Left ventricle myocardium inferior (tissue), 1 donor: Measurements from ENCODE around the gene RASA3. TPM values are rescaled to one million over a fixed set of nuclear protein-coding genes. Genes with fewer than 3 reads are reported as not detected.

Source experiments
- DNase-seq: peaks from one replicate; pipeline ENCODE4 v3.0.0-alpha.2; 2020
- H3K27ac ChIP-seq: fragments of 200-600 bp; replicated peaks from 2 replicates; pipeline ENCODE4 v1.8.0; 2021
- H3K27me3 ChIP-seq: fragments of 200-600 bp; 2 replicates; pipeline ENCODE4 v1.8.0; 2021; ENCODE audit warnings: low read depth
- H3K36me3 ChIP-seq: fragments of 200-600 bp; 2 replicates; pipeline ENCODE4 v1.8.0; 2021
- H3K4me1 ChIP-seq: fragments of 200-600 bp; 2 replicates; pipeline ENCODE4 v1.8.0; 2021
- H3K4me3 ChIP-seq: fragments of 200-600 bp; 2 replicates; pipeline ENCODE4 v1.8.0; 2021; ENCODE audit warnings: mild to moderate bottlenecking, moderate library complexity
- H3K9me3 ChIP-seq: fragments of 200-600 bp; replicated peaks from 2 replicates; pipeline ENCODE4 v1.8.0; 2021
- CTCF ChIP-seq: fragments of 200-600 bp; IDR thresholded peaks from 2 replicates; pipeline ENCODE4 v1.8.0; 2021; ENCODE audit warnings: antibody characterized with exemption, mild to moderate bottlenecking, borderline replicate concordance
- intact Hi-C: fragments of 100-400 bp; cut with micrococcal nuclease; formaldehyde crosslinking; loops from one replicate; pipeline ENCODE4 v1.11.0; 2022
- total RNA-seq: library from RNA; stranded (reverse); fragmentation: NEBNext Ultra II Directional; extraction: Animal tissue kit (Norgen Biotek cat#: 25700); gene quantifications from one replicate; pipeline ENCODE4 v1.2.1, GENCODE V29; 2021
- donor health status: DM: no; HTN: yes; CAD: no; lungs with severe emphysema.

RASA3 gene
- total RNA-seq, 1 donor from 2014 or later, result 9.5 TPM

- Histone ChIP-seq H3K27ac (no peak overlapping the region), H3K36me3 (no peaks in the 10 kb centered on the region), H3K4me3 (no peak overlapping the region), H3K27me3 (no peaks in the 10 kb centered on the region), H3K9me3 (no peaks in the 10 kb centered on the region), H3K4me1 (peaks cover 52% of the 10 kb centered on the region)
- intact Hi-C loops, result no loop called here
- no peak for DNase-seq
- no peak for TF ChIP-seq CTCF
Observed at GRCh38 chr13:114030666-114031610, 101.5 kb downstream of the RASA3 start.

- H3K4me1 ChIP-seq, result peaks cover 51% of the 10 kb centered on the region
- H3K9me3 ChIP-seq, result no peaks in the 10 kb centered on the region
- no peaks in the 10 kb centered on the region for H3K36me3 ChIP-seq
- H3K27me3 ChIP-seq, result no peaks in the 10 kb centered on the region
- TF ChIP-seq CTCF, result no peak
- intact Hi-C loops, result no loop called here
- DNase-seq, result no peak
- H3K4me3 ChIP-seq, result no peak overlapping the region
- H3K27ac ChIP-seq, result no peak overlapping the region
Observed at GRCh38 chr13:114029866-114030625, 102.4 kb downstream of the RASA3 start.

- Histone ChIP-seq H3K27ac (peak overlapping the region; percentile 58), H3K27me3 (no peaks in the 10 kb centered on the region), H3K9me3 (no peaks in the 10 kb centered on the region), H3K4me1 (peaks cover 40% of the 10 kb centered on the region), H3K4me3 (no peak overlapping the region), H3K36me3 (peaks cover 10% of the 10 kb centered on the region)
- TF ChIP-seq CTCF, result no peak
- intact Hi-C loops, result no loop called here
- no peak for DNase-seq
Observed at GRCh38 chr13:114027826-114028225, 104.6 kb downstream of the RASA3 start.

GRCh38 chr13:114027046-114027715 lies 105.2 kb downstream of the RASA3 start:
- H3K36me3 ChIP-seq, result peaks cover 14% of the 10 kb centered on the region
- intact Hi-C loops, result no loop called here
- DNase-seq, result peak; percentile 66
- H3K27me3 ChIP-seq, result no peaks in the 10 kb centered on the region
- H3K4me1 ChIP-seq, result peaks cover 37% of the 10 kb centered on the region
- no peaks in the 10 kb centered on the region for H3K9me3 ChIP-seq
- H3K27ac ChIP-seq, result peak overlapping the region; percentile 58
- H3K4me3 ChIP-seq, result peak overlapping the region; percentile 2
- TF ChIP-seq CTCF, result no peak

- Histone ChIP-seq H3K4me3 (peak overlapping the region; percentile 2), H3K27ac (peak overlapping the region; percentile 58), H3K27me3 (no peaks in the 10 kb centered on the region), H3K36me3 (peaks cover 21% of the 10 kb centered on the region), H3K4me1 (peaks cover 30% of the 10 kb centered on the region), H3K9me3 (no peaks in the 10 kb centered on the region)
- no peak for TF ChIP-seq CTCF
- intact Hi-C loops, result no loop called here
- DNase-seq, result no peak
Observed at GRCh38 chr13:114026481-114026880, 105.9 kb downstream of the RASA3 start.
